Fibroblast of pulmonary artery (primary cell): ENCODE results near the gene RANBP3.

Experiments
- DNase-seq: peaks from one replicate; pipeline ENCODE4 v3.0.0-alpha.2; 2010; ENCODE audit warnings: low read depth
- H3K4me3 ChIP-seq: replicated peaks from 2 replicates; pipeline ENCODE4 v1.5.1; 2011; ENCODE audit warnings: low read depth, mild to moderate bottlenecking, control low read depth, low read length, moderate library complexity
- CTCF ChIP-seq: IDR thresholded peaks from 2 replicates; pipeline ENCODE4 v1.5.1; 2011; ENCODE audit warnings: mild to moderate bottlenecking, control low read depth, low read length, inconsistent platforms; ENCODE audit errors: missing control alignments

Gene RANBP3

DNA sequence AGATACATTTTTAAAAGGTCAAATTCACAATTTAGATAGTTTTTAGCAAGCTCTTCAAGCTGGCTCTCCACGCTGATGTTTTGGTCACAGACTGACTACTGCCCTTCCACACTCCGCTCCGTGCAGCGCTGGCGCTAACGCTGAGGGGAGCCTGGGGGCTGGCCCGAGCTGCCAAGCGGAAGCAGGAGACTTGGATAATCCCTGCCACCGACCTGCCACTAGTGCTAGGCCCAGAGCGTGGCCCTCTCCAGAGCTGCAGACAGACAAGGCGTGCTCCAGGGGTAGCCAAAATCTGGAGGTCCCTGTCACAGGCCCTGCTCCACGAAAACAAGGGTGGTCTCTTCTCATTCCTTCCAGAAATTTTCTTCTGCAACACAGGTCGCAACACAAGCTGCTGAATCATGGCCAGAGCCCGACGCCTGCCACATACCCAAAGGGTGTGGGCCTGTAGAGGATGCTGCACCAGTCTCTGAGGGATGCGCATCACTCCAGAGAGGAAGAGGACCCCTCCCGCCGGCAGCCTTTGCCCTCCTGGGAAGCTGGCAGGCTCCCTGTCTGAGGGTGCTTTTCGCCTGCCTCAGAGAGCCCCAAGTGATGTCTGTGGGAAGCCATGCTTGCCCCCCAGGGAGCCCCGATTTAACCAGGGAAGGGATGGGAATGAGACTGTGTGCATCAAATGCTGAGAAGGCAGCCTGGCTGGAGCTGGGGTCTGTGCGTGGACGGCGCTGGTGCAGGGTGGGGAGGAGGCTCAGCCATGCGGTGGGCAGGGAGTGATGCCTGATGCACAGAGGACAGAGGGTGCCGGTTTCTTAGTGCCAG lies 42.3 kb downstream of the RANBP3 start:
- no peak overlapping the region for H3K4me3 ChIP-seq
- no peak for DNase-seq
- no peak for TF ChIP-seq CTCF

DNA sequence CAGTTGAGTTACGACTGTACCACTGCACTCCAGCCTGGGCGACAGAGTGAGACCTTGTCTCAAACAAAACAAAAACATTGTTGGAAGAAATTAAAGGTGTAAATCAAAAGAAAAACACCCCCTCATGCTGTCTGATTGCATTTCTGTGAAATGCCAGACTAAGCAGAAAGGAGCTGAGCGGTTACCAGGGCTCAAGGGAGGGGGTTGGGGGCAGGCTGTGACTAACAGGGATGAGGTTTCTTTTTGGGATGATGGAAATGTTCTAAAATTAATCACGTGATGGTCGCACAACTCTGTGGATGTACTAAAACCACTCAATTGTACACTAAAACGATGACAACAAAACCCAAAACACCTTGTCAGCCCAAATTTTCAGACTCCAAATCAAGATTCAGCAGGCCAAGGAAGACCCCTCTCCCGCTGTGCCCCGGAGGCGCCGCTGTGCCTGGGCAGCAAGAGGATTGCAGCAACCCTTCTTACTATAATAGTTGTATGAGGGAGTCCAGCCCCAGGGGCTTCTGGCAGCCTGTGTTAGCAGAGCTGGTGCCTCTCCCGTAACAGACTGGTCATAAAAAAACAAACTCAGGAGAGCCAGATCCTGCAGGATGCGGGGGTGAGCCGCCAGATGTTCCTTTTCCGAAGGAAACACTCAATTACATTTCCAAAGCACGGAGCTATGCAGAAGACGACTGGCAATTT lies 43.0 kb downstream of the RANBP3 start:
- no peak overlapping the region for H3K4me3 ChIP-seq
- no peak for TF ChIP-seq CTCF
- DNase-seq: peak; percentile 71

DNA sequence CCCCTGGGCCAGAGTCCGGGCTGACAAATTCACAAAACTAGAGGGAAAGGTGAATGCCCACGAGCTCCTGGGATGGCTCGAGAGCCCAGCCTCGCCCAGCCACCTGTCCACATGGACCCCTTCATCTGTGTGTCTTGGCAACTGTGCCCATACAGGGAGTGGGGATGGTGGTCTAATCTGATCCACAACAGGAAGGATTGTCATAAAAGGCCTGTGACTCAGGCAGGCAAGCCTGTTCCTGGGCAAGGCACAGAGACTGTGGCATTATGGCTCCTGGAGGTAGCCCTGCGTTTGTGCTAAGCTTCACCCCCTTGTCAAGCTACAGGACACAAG lies 43.9 kb downstream of the RANBP3 start:
- no peak for TF ChIP-seq CTCF
- no peak overlapping the region for H3K4me3 ChIP-seq
- no peak for DNase-seq

DNA sequence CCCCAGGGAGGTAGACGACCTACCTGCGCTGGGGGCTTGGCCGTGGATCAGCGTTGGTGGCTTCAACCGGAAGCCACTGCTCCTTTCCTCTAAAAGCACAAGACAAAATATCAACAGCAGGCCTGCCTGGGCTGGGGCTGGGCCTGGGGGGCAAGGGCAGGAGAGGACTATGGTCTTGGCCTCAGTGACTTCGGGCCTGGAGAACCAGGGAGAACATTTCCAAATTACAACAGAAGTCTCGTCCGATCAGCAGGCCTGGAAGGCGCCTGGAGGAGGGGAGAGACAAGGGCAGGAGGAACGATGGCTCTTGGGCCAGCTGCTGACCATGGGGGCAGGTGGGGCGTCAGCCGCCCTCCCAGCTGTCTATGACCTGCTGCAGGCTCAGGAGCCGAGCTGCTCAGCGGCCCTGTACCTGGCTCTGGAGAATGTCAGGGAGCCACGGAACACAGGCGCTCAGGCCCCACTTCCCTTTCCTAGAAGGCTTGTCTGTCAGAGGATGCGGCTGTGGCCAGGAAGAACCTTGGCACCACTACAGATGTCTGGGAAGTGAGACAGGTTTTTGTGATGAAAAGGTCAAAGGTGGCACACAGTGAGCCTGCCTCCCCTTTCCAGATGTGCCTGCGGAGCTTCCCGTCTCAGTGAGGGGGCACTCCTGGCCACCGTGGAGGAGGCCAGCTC lies 44.4 kb downstream of the RANBP3 start:
- no peak overlapping the region for H3K4me3 ChIP-seq
- no peak for DNase-seq
- no peak for TF ChIP-seq CTCF

GRCh38 chr19:5932609-5933262 lies 45.2 kb downstream of the RANBP3 start:
- DNase-seq: no peak
- no peak for TF ChIP-seq CTCF
- no peak overlapping the region for H3K4me3 ChIP-seq

DNA sequence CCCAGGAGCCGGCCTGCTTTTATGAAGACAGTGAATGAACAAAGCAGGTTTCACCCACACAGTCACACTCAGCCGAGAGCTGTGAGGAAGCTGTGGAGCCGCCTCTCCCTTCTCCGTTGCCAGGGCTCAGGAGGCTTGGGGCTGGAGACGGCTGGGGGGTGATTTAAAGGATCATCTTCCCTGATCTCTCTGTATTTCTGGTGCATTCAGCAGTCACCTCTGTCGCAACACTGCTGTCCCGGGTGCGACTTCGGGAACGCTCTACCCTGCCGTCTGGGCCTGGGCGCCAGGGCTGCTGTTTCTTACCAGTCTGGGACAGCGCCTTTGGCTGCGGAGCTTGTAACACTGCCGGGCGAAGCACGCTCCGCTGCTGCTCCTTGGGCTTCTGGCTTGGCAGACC lies 45.8 kb downstream of the RANBP3 start:
- DNase-seq: no peak
- no peak for TF ChIP-seq CTCF
- H3K4me3 ChIP-seq: no peak overlapping the region
